ENCODE data around the gene SMC4.

SMC4 gene

GRCh38 chr3:160445854-160446253 is 46.4 kb downstream of the SMC4 start:
- TF ChIP-seq, protein P1, sequence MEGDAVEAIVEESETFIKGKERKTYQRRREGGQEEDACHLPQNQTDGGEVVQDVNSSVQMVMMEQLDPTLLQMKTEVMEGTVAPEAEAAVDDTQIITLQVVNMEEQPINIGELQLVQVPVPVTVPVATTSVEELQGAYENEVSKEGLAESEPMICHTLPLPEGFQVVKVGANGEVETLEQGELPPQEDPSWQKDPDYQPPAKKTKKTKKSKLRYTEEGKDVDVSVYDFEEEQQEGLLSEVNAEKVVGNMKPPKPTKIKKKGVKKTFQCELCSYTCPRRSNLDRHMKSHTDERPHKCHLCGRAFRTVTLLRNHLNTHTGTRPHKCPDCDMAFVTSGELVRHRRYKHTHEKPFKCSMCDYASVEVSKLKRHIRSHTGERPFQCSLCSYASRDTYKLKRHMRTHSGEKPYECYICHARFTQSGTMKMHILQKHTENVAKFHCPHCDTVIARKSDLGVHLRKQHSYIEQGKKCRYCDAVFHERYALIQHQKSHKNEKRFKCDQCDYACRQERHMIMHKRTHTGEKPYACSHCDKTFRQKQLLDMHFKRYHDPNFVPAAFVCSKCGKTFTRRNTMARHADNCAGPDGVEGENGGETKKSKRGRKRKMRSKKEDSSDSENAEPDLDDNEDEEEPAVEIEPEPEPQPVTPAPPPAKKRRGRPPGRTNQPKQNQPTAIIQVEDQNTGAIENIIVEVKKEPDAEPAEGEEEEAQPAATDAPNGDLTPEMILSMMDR (IDR thresholded peaks at IDR 0.05; ENCODE audit: low read depth, low read length): no peak
- peaks cover 5% of the 10 kb centered on the region; the same call in 1 of the 2 replicates for H3K9me3 ChIP-seq
- H3K4me1 ChIP-seq: peaks cover 3% of the 10 kb centered on the region; the same call in 1 of the 2 replicates
- no peaks in the 10 kb centered on the region for H3K27me3 ChIP-seq
- no peak for DNase-seq
- H3K4me3 ChIP-seq (ENCODE audit: low read depth, low read length): no peak overlapping the region
- peaks cover 18% of the 10 kb centered on the region for H3K36me3 ChIP-seq

- Histone ChIP-seq H3K4me1 (peaks cover 3% of the 10 kb centered on the region; the same call in 1 of the 2 replicates), H3K27me3 (no peaks in the 10 kb centered on the region), H3K4me3 (ENCODE audit: low read depth, low read length) (no peak overlapping the region), H3K36me3 (peaks cover 14% of the 10 kb centered on the region), H3K9me3 (peaks cover 5% of the 10 kb centered on the region; the same call in 1 of the 2 replicates)
- no peak for DNase-seq
- TF ChIP-seq, protein P1 (IDR thresholded peaks at IDR 0.05; ENCODE audit: low read depth, low read length): no peak
These were observed 47.1 kb downstream of the SMC4 start for GRCh38 chr3:160446522-160447056.

GRCh38 chr3:160447544-160447943 is 48.1 kb downstream of the SMC4 start:
- no peak for DNase-seq
- TF ChIP-seq, protein P1 (IDR thresholded peaks at IDR 0.05; ENCODE audit: low read depth, low read length): no peak
- Histone ChIP-seq H3K27me3 (no peaks in the 10 kb centered on the region), H3K4me3 (ENCODE audit: low read depth, low read length) (peak overlapping the region; percentile 80), H3K4me1 (peaks cover 3% of the 10 kb centered on the region; the same call in 1 of the 2 replicates), H3K9me3 (peaks cover 5% of the 10 kb centered on the region; the same call in 1 of the 2 replicates), H3K36me3 (peaks cover 14% of the 10 kb centered on the region)

GRCh38 chr3:160448845-160449635 is 49.6 kb downstream of the SMC4 start:
- H3K27me3 ChIP-seq: no peaks in the 10 kb centered on the region
- peaks cover 5% of the 10 kb centered on the region; the same call in 1 of the 2 replicates for H3K9me3 ChIP-seq
- H3K36me3 ChIP-seq: peaks cover 14% of the 10 kb centered on the region
- H3K4me3 ChIP-seq (ENCODE audit: low read depth, low read length): peak overlapping the region; percentile 80
- TF ChIP-seq, protein P1 (IDR thresholded peaks at IDR 0.05; ENCODE audit: low read depth, low read length): no peak
- DNase-seq: no peak
- H3K4me1 ChIP-seq: peaks cover 3% of the 10 kb centered on the region; the same call in 1 of the 2 replicates

DNA sequence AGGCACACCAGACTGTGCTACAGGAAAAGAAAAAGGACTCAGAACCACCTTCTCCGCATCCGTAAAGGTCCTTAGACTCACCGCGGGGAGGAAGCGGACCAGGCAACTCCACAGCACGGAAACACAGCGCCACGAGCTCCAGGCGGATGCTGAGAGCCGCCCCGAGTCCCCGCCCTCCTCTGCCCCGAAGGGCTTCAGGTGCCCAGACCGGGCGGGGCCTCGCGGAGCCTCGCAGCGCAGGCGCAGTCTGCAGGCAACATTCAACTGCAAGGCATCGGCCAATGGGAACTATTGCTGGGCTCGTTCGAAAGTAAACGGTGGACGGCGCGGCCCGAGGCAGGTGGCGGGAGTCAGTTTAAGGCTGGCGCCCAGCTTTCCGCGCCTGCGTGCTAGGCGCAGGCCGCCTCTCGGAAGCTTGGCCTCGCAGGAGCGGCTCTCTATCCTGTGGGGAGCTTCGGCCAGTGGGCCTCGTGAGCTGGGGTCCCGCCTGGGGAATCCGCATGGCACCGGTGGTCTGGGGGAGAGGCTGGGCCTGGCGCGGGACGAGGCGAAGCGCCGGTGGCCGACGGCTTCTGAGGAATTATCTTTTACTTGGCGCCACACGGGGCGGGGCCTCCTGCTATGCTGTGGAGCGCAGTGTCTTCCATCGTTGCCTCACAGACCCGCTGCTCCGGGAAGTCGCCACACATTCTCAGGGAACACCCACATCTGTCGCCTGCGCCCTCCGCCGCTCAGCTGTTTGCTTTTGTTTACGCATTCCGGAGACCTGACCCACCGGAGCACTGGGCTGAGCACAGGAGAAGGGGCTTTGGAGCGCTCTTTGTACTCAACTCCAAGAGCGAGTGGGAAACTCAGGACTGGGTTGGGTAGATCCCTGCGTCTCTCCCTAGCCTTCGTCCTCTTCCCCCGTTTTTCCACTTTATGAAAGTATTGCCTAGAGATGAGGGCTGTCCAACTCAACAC is 50.5 kb downstream of the SMC4 start, which contains the start of gene TRIM59:
Gene TRIM59, minus strand, starts transcription at position 151 of the 963 bp plus-strand sequence. CDS start 10,603 bp downstream, outside the sequence.
- H3K9me3 ChIP-seq: peaks cover 5% of the 10 kb centered on the region; the same call in 1 of the 2 replicates
- TF ChIP-seq, protein P1 (IDR thresholded peaks at IDR 0.05; ENCODE audit: low read depth, low read length): no peak; the same call in 1 of the 2 replicates
- H3K4me3 ChIP-seq (ENCODE audit: low read depth, low read length): peak within 1 kb of the TSS; percentile 80
- H3K36me3 ChIP-seq: 0 out of 2 replicates have a peak, but pooled peaks cover 9% of the 10 kb centered on the region
- H3K27me3 ChIP-seq: no peaks in the 10 kb centered on the region
- H3K4me1 ChIP-seq: no peaks in the 10 kb centered on the region; the same call in 1 of the 2 replicates
- peak; percentile 98 for DNase-seq

Measured in BE2C (cell line).